Measurements from ENCODE around the gene TRABD2B. TPM values are rescaled to one million over a fixed set of nuclear protein-coding genes. Genes with fewer than 3 reads are reported as not detected.
A peak's percentile ranks its signal among the peaks of the same experiment; 100 is the strongest.

TRABD2B gene
- total RNA-seq: 1 to 10 TPM in 4 of 9 donors, under 1 TPM in 5; 0.31 to 1.1 (median 0.87) TPM
- under 1 TPM; 0.46 to 0.80 TPM for polyA plus RNA-seq
- long read RNA-seq, donor 1, partial matches to known transcripts: 1 of 2 reads
- long read RNA-seq, donor 1, other reads (novel, unspliced or antisense): 1 of 2 reads
- long read RNA-seq, donor 2: 0 reads
- long read RNA-seq, donor 3: 0 reads

GRCh38 chr1:47997289-47998200, at the start of gene TRABD2B:
TSS of gene TRABD2B (minus strand) at chr1:47997385.
- Histone ChIP-seq H3K36me3 (no peaks in the 10 kb centered on the region), H3K4me3 (peak within 1 kb of the TSS; percentile 49 to 86 (median 63)), H3K27ac (peak within 1 kb of the TSS in 11 of 12 donors; percentile 34 to 76 (median 63)), H3K4me1 (peaks cover 0 to 23% (median 7%) of the 10 kb centered on the region in 12 donors), H3K27me3 (peaks cover 3 to 48% (median 10%) of the 10 kb centered on the region in 9 donors), H3K9me3 (no peaks in the 10 kb centered on the region)
- ATAC-seq (peak; percentile 58 to 89 (median 84)), DNase-seq (peak; percentile 77 to 91 (median 82))
- intact Hi-C loops (cut with DNase I): loop anchor here (1.0 to 10.0 kb wide), 13 partner anchors 53 to 263 kb away; no protein-coding TSS in a partner anchor
- WGBS, 4 donors: 3 to 5% (median 4%) methylated on average over 50 to 82 of the region's 86 CpGs
- TF ChIP-seq CTCF (IDR thresholded peaks at IDR 0.05) (peak; percentile 89 to 98 (median 94)), POLR2A (IDR thresholded peaks at IDR 0.05) (peak in 1 of 2 donors; percentile 11)

- intact Hi-C loops (cut with DNase I): no loop called here
- TF ChIP-seq POLR2A (IDR thresholded peaks at IDR 0.05): no peak
- no peak for TF ChIP-seq CTCF (IDR thresholded peaks at IDR 0.05)
- H3K4me3 ChIP-seq: no peak overlapping the region
- H3K4me1 ChIP-seq: peaks cover 0 to 37% (median 9%) of the 10 kb centered on the region in 12 donors
- no peaks in the 10 kb centered on the region for H3K9me3 ChIP-seq
- no peaks in the 10 kb centered on the region for H3K36me3 ChIP-seq
- 89 to 94% (median 90%) methylated on average over 2 of the region's 2 CpGs for WGBS, 4 donors
- H3K27ac ChIP-seq: no peak overlapping the region
- DNase-seq (no peak), ATAC-seq (no peak)
- peaks cover 0 to 5% (median 0%) of the 10 kb centered on the region in 9 donors for H3K27me3 ChIP-seq
Observed at GRCh38 chr1:48044311-48044710, 47.1 kb upstream of the TRABD2B start.

GRCh38 chr1:48043622-48044021, 46.4 kb upstream of the TRABD2B start:
- WGBS, 4 donors: 48 to 66% (median 52%) methylated on average over 2 of the region's 2 CpGs
- DNase-seq: no peak
- Histone ChIP-seq H3K27me3 (peaks cover 0 to 5% (median 0%) of the 10 kb centered on the region in 9 donors), H3K36me3 (no peaks in the 10 kb centered on the region), H3K4me3 (no peak overlapping the region), H3K9me3 (no peaks in the 10 kb centered on the region), H3K27ac (no peak overlapping the region), H3K4me1 (peaks cover 0 to 33% (median 7%) of the 10 kb centered on the region in 12 donors)
- intact Hi-C loops (cut with DNase I): no loop called here
- TF ChIP-seq POLR2A (IDR thresholded peaks at IDR 0.05): no peak
- no peak for TF ChIP-seq CTCF (IDR thresholded peaks at IDR 0.05)
- ATAC-seq: no peak

GRCh38 chr1:48040154-48040553, 43.0 kb upstream of the TRABD2B start:
- peak in 1 of 4 donors; percentile 29 for ATAC-seq
- H3K27me3 ChIP-seq: peaks cover 0 to 5% (median 0%) of the 10 kb centered on the region in 9 donors
- WGBS, 4 donors: 39 to 69% (median 57%) methylated on average over 5 to 6 of the region's 6 CpGs
- peak in 1 of 5 donors; percentile 44 for DNase-seq
- no peaks in the 10 kb centered on the region for H3K36me3 ChIP-seq
- no peaks in the 10 kb centered on the region for H3K9me3 ChIP-seq
- peak overlapping the region in 2 of 12 donors; percentile 13 to 42 for H3K27ac ChIP-seq
- no peak for TF ChIP-seq CTCF (IDR thresholded peaks at IDR 0.05)
- no peak for TF ChIP-seq POLR2A (IDR thresholded peaks at IDR 0.05)
- H3K4me1 ChIP-seq: peaks cover 0 to 20% (median 6%) of the 10 kb centered on the region in 12 donors
- H3K4me3 ChIP-seq: no peak overlapping the region
- intact Hi-C loops (cut with DNase I): no loop called here
